Right atrium auricular region (tissue), 2 donors: ENCODE measurements around the gene ZNF385D. TPM values are rescaled to one million over a fixed set of nuclear protein-coding genes. Genes with fewer than 3 reads are reported as not detected.

Experiments used
- DNase-seq: peaks from one replicate; pipeline ENCODE4 v3.0.0-alpha.2; 2019; ENCODE audit warnings: low spot score
- H3K27ac ChIP-seq, 2 donors: fragments of 200-600 bp; sonication (generic); 1 replicate in 1 of 2; 2 replicates in 1 of 2; pipeline ENCODE4 v1.5.1; 2016 to 2019
- H3K27me3 ChIP-seq, 2 donors: fragments of 200-600 bp; sonication (generic); one replicate each; pipeline versions ENCODE4 v1.5.1 to v1.6.0; 2017 to 2019
- H3K36me3 ChIP-seq: fragments of 200-600 bp; sonication (generic); one replicate; pipeline ENCODE4 v1.5.1; 2016
- H3K4me1 ChIP-seq, 2 donors: fragments of 200-600 bp; sonication (generic); one replicate each; pipeline versions ENCODE4 v1.5.1 to v1.6.0; 2017 to 2019
- H3K4me3 ChIP-seq, 2 donors: fragments of 200-600 bp; sonication (generic); 1 replicate in 1 of 2; 2 replicates in 1 of 2; pipeline ENCODE4 v1.5.1; 2017 to 2019; ENCODE audit warnings: mild to moderate bottlenecking in 1 of 2, moderate library complexity in 1 of 2
- H3K9me3 ChIP-seq, 2 donors: fragments of 200-600 bp; sonication (generic); one replicate each; pipeline ENCODE4 v1.5.1; 2019
- total RNA-seq, 2 donors: library from RNA; depleted of rRNA; stranded (reverse); fragments of >200 nt; gene quantifications; one replicate each; pipeline ENCODE4 v1.1.0, GENCODE V29; 2016
- TF ChIP-seq, protein P1 (sequence below), 2 donors: fragments of 200-600 bp; sonication (generic); IDR thresholded peaks; one replicate each; pipeline ENCODE4 v1.5.1; 2019; ENCODE audit warnings: antibody characterized with exemption in 2 of 2

Gene ZNF385D
- total RNA-seq, 2 donors from 2014 or later: 0.59 to 1.1 TPM

DNA sequence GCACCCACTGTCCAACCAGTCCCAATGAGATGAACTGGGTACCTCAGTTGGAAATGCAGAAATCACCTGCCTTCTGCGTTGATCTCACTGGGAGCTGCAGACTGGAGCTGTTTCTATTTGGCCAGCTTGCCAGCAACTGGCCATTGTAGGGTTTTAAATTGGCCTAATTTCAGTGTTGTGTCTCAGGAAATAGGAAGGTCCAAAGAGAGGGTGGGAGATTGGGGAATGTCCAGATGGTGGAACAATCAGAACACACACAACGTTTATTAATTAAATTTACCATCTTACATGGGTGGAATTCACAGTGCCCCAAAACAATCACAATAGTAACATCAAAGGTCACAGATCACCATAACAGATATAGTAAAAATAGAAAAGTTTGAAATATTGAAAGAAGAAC is 189.5 kb downstream of the ZNF385D start:
- DNase-seq: no peak
- no peaks in the 10 kb centered on the region for H3K4me1 ChIP-seq
- H3K36me3 ChIP-seq: no peaks in the 10 kb centered on the region
- H3K9me3 ChIP-seq: no peaks in the 10 kb centered on the region
- TF ChIP-seq, protein P1, sequence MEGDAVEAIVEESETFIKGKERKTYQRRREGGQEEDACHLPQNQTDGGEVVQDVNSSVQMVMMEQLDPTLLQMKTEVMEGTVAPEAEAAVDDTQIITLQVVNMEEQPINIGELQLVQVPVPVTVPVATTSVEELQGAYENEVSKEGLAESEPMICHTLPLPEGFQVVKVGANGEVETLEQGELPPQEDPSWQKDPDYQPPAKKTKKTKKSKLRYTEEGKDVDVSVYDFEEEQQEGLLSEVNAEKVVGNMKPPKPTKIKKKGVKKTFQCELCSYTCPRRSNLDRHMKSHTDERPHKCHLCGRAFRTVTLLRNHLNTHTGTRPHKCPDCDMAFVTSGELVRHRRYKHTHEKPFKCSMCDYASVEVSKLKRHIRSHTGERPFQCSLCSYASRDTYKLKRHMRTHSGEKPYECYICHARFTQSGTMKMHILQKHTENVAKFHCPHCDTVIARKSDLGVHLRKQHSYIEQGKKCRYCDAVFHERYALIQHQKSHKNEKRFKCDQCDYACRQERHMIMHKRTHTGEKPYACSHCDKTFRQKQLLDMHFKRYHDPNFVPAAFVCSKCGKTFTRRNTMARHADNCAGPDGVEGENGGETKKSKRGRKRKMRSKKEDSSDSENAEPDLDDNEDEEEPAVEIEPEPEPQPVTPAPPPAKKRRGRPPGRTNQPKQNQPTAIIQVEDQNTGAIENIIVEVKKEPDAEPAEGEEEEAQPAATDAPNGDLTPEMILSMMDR (IDR thresholded peaks at IDR 0.05): no peak
- H3K27me3 ChIP-seq: no peaks in the 10 kb centered on the region
- no peak overlapping the region for H3K4me3 ChIP-seq
- H3K27ac ChIP-seq: no peak overlapping the region

DNA sequence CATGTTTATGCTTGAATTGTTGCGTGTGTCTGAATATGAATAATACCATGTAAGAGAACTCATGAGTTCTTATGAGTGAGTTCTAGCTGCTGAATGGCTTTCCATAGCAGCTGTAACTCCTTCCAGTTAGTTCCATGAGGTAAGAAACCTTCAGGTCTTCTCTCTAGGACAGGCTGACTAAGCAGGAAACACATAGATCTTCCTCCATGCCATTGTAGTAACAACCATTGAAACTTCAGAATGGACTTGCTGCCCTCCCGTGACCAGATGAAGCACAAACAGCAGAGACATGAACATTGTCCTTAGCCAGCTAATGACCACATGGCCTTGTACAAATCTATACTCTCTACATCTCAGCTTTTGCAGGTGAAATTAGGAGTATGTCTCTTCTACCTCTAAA is 200.0 kb downstream of the ZNF385D start:
- no peaks in the 10 kb centered on the region for H3K9me3 ChIP-seq
- no peaks in the 10 kb centered on the region for H3K36me3 ChIP-seq
- H3K27ac ChIP-seq: no peak overlapping the region
- no peak overlapping the region for H3K4me3 ChIP-seq
- DNase-seq: no peak
- TF ChIP-seq, protein P1 (IDR thresholded peaks at IDR 0.05): no peak
- H3K27me3 ChIP-seq: no peaks in the 10 kb centered on the region
- H3K4me1 ChIP-seq: no peaks in the 10 kb centered on the region

DNA sequence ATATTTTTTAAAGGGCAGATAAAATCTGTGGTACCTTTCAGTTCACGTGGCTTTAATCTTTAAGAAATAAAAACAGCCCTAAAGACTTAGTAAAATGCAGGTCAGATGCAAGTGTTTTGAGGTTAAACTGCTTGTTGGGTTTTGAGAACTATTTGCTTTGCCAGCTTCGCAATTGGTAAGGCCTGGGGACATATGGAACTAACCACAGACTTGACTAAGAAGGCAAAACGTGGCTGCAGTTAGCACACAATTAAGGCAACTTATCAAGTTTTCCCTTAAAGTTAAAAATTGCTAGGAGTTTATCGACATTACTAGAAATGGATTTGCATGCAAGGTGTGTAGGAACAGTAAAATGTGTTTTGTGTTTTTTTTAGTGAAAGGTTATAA is 206.9 kb downstream of the ZNF385D start:
- TF ChIP-seq, protein P1 (IDR thresholded peaks at IDR 0.05): no peak
- H3K27ac ChIP-seq: no peak overlapping the region
- no peak overlapping the region for H3K4me3 ChIP-seq
- H3K27me3 ChIP-seq: no peaks in the 10 kb centered on the region
- no peaks in the 10 kb centered on the region for H3K4me1 ChIP-seq
- no peak for DNase-seq
- H3K36me3 ChIP-seq: no peaks in the 10 kb centered on the region
- no peaks in the 10 kb centered on the region for H3K9me3 ChIP-seq

DNA sequence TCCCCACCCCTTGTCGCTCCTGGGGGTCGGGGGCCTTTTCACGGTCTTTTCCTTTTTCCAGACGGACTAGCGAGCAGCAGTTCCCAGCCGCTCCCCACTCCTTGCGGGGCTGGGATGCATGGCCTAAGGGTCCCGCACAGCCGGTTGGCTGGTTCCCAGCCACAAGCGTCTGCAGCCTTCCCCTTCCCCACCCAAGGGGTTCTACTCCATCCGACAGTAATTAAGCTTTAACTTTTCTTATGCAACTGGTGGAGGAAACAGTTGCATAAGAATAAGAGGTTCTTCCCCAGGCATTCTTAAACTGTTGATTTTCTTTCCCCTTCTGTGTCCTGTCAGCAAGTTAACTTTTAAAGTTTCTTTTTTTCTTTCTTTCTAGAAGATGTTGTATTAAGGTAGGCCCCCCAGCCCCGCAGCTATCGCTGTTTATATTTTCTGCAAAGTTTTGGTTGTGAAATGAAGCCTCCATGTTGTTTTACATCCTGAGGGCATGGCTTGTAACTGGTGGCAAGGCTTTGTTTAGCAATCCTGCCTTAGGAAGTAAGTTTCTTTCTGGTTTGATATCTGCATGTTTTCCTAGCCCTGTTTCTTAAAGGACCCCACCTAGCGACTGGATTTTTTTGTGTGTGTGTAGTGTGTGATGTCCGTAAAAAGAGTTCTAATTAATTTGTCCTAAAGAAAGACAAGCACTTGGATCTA is 207.5 kb downstream of the ZNF385D start:
- H3K36me3 ChIP-seq: no peaks in the 10 kb centered on the region
- H3K9me3 ChIP-seq: no peaks in the 10 kb centered on the region
- no peak for DNase-seq
- no peaks in the 10 kb centered on the region for H3K4me1 ChIP-seq
- H3K27ac ChIP-seq: no peak overlapping the region
- TF ChIP-seq, protein P1 (IDR thresholded peaks at IDR 0.05): no peak
- H3K27me3 ChIP-seq: no peaks in the 10 kb centered on the region
- no peak overlapping the region for H3K4me3 ChIP-seq

DNA sequence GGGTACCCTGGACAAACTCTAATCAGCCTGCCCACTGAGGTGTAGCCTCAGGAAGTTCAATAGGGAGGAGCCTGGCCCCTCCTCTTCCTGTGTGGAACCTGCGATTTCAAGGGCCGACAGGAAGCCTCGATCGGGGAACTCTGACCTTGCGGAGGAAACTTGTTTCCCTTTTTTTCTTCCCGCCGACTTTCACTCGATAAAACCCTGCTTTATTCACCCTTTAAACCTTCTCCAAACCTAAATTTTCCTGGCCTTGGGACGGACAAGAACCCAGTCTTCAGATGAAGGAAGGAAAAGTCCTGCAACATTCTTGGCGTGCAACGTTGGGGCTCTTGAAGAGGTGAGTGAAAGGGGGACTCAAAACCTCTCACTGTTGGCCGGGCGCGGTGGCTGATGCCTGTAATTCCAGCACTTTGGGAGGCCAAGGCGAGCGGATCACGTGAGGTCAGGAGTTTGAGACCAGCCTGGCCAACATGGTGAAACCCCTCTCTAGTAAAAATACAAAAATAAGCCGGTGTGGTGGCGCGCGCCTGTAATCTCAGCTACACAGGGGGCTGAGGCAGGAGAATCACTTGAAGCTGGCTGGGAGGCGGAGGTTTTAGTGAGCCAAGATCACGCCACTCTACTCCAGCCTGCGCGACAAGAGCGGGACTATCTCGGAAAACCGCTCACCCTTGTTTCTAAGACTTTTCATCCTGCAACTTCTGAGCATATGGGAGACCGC is 208.2 kb downstream of the ZNF385D start:
- H3K27ac ChIP-seq: no peak overlapping the region
- no peaks in the 10 kb centered on the region for H3K9me3 ChIP-seq
- H3K36me3 ChIP-seq: no peaks in the 10 kb centered on the region
- no peaks in the 10 kb centered on the region for H3K27me3 ChIP-seq
- no peaks in the 10 kb centered on the region for H3K4me1 ChIP-seq
- no peak for DNase-seq
- no peak overlapping the region for H3K4me3 ChIP-seq
- TF ChIP-seq, protein P1 (IDR thresholded peaks at IDR 0.05): no peak
